ENCODE data around the gene H1-8.

Gene H1-8

GRCh38 chr3:129592381-129593131 lies 49.6 kb downstream of the H1-8 start:
- DNase-seq (ENCODE audit: extremely low read depth, low read depth), result no peak
- no peak for TF ChIP-seq CTCF (IDR thresholded peaks at IDR 0.05; ENCODE audit: low read depth, low read length)

- DNase-seq (ENCODE audit: extremely low read depth, low read depth), result no peak
- no peak; the same call in 1 of the 2 replicates for TF ChIP-seq CTCF (IDR thresholded peaks at IDR 0.05; ENCODE audit: low read depth, low read length)
Measured at GRCh38 chr3:129593230-129593594, 50.2 kb downstream of the H1-8 start.

GRCh38 chr3:129593595-129594339 lies 50.8 kb downstream of the H1-8 start:
- DNase-seq (ENCODE audit: extremely low read depth, low read depth), result no peak

GRCh38 chr3:129594409-129594808 lies 51.4 kb downstream of the H1-8 start:
- no peak for DNase-seq (ENCODE audit: extremely low read depth, low read depth)
- no peak for TF ChIP-seq CTCF (IDR thresholded peaks at IDR 0.05; ENCODE audit: low read depth, low read length)

More at GRCh38 chr3:129593595-129594339, 50.8 kb downstream of the H1-8 start:
- no peak for TF ChIP-seq CTCF (IDR thresholded peaks at IDR 0.05; ENCODE audit: low read depth, low read length)

- TF ChIP-seq CTCF (IDR thresholded peaks at IDR 0.05; ENCODE audit: low read depth, low read length), result no peak
- DNase-seq (ENCODE audit: extremely low read depth, low read depth), result no peak
Measured at GRCh38 chr3:129594907-129595390, 52.0 kb downstream of the H1-8 start.

- no peak for TF ChIP-seq CTCF (IDR thresholded peaks at IDR 0.05; ENCODE audit: low read depth, low read length)
- DNase-seq (ENCODE audit: extremely low read depth, low read depth), result no peak
Measured at GRCh38 chr3:129595544-129596193, 52.7 kb downstream of the H1-8 start.

Data from AG09319 (cell line).